ENCODE data around the gene GABRB3. TPM values are rescaled to one million over a fixed set of nuclear protein-coding genes. Genes with fewer than 3 reads are reported as not detected.

GABRB3 gene
- total and polyA plus RNA-seq, 10 donors, result 0.09 to 7.0 (median 1.2) TPM

- intact Hi-C loops (cut with DNase I; ENCODE audit: low total_unique reads), result no loop called here
- Histone ChIP-seq H3K4me1 (no peaks in the 10 kb centered on the region), H3K9me3 (peaks cover 0 to 11% (median 0%) of the 10 kb centered on the region in 8 donors), H3K36me3 (no peaks in the 10 kb centered on the region), H3K4me3 (no peak overlapping the region), H3K27ac (no peak overlapping the region), H3K27me3 (replicated peaks in 1 of 7) (peaks cover 0 to 9% (median 0%) of the 10 kb centered on the region in 7 donors)
- no peak for TF ChIP-seq POLR2A (IDR thresholded peaks at IDR 0.05)
- TF ChIP-seq, protein P1, sequence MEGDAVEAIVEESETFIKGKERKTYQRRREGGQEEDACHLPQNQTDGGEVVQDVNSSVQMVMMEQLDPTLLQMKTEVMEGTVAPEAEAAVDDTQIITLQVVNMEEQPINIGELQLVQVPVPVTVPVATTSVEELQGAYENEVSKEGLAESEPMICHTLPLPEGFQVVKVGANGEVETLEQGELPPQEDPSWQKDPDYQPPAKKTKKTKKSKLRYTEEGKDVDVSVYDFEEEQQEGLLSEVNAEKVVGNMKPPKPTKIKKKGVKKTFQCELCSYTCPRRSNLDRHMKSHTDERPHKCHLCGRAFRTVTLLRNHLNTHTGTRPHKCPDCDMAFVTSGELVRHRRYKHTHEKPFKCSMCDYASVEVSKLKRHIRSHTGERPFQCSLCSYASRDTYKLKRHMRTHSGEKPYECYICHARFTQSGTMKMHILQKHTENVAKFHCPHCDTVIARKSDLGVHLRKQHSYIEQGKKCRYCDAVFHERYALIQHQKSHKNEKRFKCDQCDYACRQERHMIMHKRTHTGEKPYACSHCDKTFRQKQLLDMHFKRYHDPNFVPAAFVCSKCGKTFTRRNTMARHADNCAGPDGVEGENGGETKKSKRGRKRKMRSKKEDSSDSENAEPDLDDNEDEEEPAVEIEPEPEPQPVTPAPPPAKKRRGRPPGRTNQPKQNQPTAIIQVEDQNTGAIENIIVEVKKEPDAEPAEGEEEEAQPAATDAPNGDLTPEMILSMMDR (IDR thresholded peaks at IDR 0.05 in 8 of 11, conservative IDR thresholded peaks at IDR 0.05 in 3 of 11), result no peak
- 68 to 82% (median 77%) methylated on average over 5 of the region's 5 CpGs for WGBS, 5 donors
- no peak for DNase-seq
These were observed 99.4 kb downstream of the GABRB3 start for GRCh38 chr15:26673445-26673844.

DNA sequence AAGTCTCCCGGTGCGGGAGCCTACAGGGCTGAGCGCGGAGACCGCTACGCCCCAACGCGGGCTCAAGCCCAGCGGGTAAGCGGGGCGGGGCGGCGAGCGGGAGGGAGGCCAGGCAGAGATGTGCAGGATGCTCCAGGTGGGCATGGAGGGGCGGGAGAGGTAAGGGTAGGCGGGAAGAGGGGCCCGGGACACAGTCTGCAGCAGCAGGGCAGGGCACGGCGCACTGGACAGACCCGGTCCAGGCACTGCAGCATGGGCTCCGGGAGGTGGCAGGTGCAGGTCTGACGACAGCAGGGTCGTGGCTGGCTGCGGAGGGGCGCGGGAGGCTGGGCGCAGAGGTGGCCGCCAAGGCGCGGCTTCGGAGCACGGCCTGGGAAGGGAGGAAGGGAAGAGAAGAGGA is 102.8 kb downstream of the GABRB3 start:
- Histone ChIP-seq H3K4me3 (no peak overlapping the region), H3K36me3 (no peaks in the 10 kb centered on the region), H3K27ac (no peak overlapping the region), H3K27me3 (replicated peaks in 1 of 7) (peaks cover 0 to 9% (median 0%) of the 10 kb centered on the region in 7 donors), H3K4me1 (no peaks in the 10 kb centered on the region), H3K9me3 (peaks cover 0 to 17% (median 0%) of the 10 kb centered on the region in 8 donors)
- DNase-seq, result no peak
- WGBS, 5 donors, result 50 to 81% (median 66%) methylated on average over 31 to 32 of the region's 32 CpGs
- TF ChIP-seq, protein P1 (IDR thresholded peaks at IDR 0.05 in 8 of 11, conservative IDR thresholded peaks at IDR 0.05 in 3 of 11), result no peak
- TF ChIP-seq POLR2AphosphoS5 (IDR thresholded peaks at IDR 0.05) (no peak), POLR2A (IDR thresholded peaks at IDR 0.05) (no peak)
- intact Hi-C loops (cut with DNase I; ENCODE audit: low total_unique reads), result no loop called here

GRCh38 chr15:26667222-26667988 is 105.5 kb downstream of the GABRB3 start:
- intact Hi-C loops (cut with DNase I; ENCODE audit: low total_unique reads), result no loop called here
- TF ChIP-seq, protein P1 (IDR thresholded peaks at IDR 0.05 in 8 of 11, conservative IDR thresholded peaks at IDR 0.05 in 3 of 11), result no peak
- TF ChIP-seq POLR2A (IDR thresholded peaks at IDR 0.05), result no peak
- no peak for TF ChIP-seq POLR2AphosphoS5 (IDR thresholded peaks at IDR 0.05)
- H3K27me3 ChIP-seq (replicated peaks in 1 of 7), result peaks cover 0 to 9% (median 0%) of the 10 kb centered on the region in 7 donors
- H3K36me3 ChIP-seq, result no peaks in the 10 kb centered on the region
- DNase-seq, result no peak
- H3K9me3 ChIP-seq, result peaks cover 0 to 17% (median 0%) of the 10 kb centered on the region in 8 donors
- no peak overlapping the region for H3K27ac ChIP-seq
- H3K4me1 ChIP-seq, result no peaks in the 10 kb centered on the region
- no peak overlapping the region for H3K4me3 ChIP-seq
- WGBS, 5 donors, result 72 to 82% (median 76%) methylated on average over 14 of the region's 14 CpGs

- 60 to 71% (median 64%) methylated on average over 11 of the region's 11 CpGs for WGBS, 5 donors
- no peak for DNase-seq
- TF ChIP-seq, protein P1 (IDR thresholded peaks at IDR 0.05 in 8 of 11, conservative IDR thresholded peaks at IDR 0.05 in 3 of 11), result no peak
- TF ChIP-seq POLR2AphosphoS5 (IDR thresholded peaks at IDR 0.05) (no peak), POLR2A (IDR thresholded peaks at IDR 0.05) (no peak)
These were observed 106.7 kb downstream of the GABRB3 start for GRCh38 chr15:26665957-26666791.

More at GRCh38 chr15:26665957-26666791, 106.7 kb downstream of the GABRB3 start:
- Histone ChIP-seq H3K4me1 (no peaks in the 10 kb centered on the region), H3K36me3 (no peaks in the 10 kb centered on the region), H3K9me3 (peaks cover 0 to 21% (median 0%) of the 10 kb centered on the region in 8 donors), H3K27ac (no peak overlapping the region), H3K27me3 (replicated peaks in 1 of 7) (peaks cover 0 to 9% (median 0%) of the 10 kb centered on the region in 7 donors), H3K4me3 (no peak overlapping the region)
- intact Hi-C loops (cut with DNase I; ENCODE audit: low total_unique reads), result no loop called here

Measured in spleen (tissue), 11 donors.